Astrocyte (in vitro differentiated cells and primary cell): Measurements from ENCODE around the gene BSCL2.
"Not testable (repeated sequence)": the region's sequence is repeated elsewhere in the genome, so short reads cannot be mapped to it uniquely, and the experiment has no call there.

Experiments used
- EZH2 ChIP-seq: IDR thresholded peaks from 2 replicates; pipeline ENCODE4 v1.6.1; 2012; ENCODE audit warnings: mild to moderate bottlenecking, low read length, inconsistent platforms; ENCODE audit not compliant: insufficient read depth
- TF ChIP-seq, protein P1 (sequence below): IDR thresholded peaks from 2 replicates; pipeline ENCODE4 v1.5.1; 2011; ENCODE audit warnings: low read depth, mild to moderate bottlenecking, inconsistent platforms, low read length, moderate library complexity; ENCODE audit not compliant: insufficient read depth

DNA sequence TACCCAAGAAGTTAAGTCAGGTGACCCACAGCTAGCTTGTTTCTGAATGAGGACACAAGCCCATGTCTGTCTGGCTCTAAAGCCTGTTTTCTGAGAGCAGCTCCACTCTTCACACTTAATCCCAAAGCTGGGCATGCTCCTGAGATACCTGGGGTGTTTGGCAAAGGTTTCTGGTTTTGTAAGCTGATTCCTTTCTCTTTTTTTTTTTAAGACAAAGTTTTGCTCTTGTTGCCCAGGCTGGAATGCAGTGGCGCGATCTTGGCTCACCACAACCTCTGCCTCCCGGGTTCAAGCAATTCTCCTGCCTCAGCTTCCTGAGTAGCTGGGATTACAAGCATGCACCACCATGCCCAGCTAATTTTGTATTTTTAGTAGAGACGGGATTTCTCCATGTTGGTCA is 13.6 kb downstream of the BSCL2 start:
- TF ChIP-seq, protein P1, sequence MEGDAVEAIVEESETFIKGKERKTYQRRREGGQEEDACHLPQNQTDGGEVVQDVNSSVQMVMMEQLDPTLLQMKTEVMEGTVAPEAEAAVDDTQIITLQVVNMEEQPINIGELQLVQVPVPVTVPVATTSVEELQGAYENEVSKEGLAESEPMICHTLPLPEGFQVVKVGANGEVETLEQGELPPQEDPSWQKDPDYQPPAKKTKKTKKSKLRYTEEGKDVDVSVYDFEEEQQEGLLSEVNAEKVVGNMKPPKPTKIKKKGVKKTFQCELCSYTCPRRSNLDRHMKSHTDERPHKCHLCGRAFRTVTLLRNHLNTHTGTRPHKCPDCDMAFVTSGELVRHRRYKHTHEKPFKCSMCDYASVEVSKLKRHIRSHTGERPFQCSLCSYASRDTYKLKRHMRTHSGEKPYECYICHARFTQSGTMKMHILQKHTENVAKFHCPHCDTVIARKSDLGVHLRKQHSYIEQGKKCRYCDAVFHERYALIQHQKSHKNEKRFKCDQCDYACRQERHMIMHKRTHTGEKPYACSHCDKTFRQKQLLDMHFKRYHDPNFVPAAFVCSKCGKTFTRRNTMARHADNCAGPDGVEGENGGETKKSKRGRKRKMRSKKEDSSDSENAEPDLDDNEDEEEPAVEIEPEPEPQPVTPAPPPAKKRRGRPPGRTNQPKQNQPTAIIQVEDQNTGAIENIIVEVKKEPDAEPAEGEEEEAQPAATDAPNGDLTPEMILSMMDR: not testable (repeated sequence)
- not testable (repeated sequence) for TF ChIP-seq EZH2
